Measurements from ENCODE around the gene RXRG. TPM values are rescaled to one million over a fixed set of nuclear protein-coding genes. Genes with fewer than 3 reads are reported as not detected.

RXRG gene
- total RNA-seq, 1 experiment from 2014 or later, result not detected

DNA sequence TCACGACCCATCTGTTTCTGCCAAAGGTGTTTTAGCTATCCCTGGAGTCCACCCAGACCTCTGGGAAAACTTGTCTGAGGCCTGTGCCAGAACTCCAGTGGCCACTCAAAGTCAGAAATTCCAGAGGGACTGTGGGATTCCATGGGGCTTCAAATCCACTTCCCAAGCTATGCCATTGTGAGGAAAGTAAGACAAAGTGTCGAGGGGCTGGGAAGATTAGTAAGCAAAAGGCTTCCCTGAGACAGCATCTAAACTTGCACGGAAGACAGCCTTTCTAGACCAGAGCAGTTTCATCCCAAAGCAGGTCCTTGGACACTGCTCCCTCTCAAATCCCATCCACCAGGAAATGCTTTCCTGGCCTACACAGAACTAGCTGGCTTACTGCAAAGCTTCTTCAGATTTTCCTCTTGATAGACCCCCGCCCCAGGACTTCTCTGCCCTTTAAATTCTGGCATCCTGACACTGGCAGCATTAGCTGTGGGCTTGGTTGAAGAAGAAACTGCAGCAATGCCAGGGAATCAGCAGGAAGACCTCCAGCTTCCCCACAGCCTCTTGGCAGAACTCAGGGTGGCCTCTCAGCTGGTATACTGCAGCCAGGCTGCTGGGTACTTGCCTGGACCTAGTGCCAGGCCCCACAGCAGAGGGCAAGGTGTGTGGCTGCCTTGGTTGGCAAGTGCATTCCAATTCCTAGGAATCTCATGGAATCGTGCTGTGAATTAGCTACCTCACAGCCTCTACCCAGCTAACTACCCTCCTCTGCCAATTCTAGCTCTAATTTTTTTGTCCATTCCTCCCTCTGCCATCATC lies 61.1 kb downstream of the RXRG start:
- Mint-ChIP-seq H3K4me1 (peaks cover 7% of the 10 kb centered on the region), H3K27me3 (ENCODE audit: low read depth) (peaks cover 23% of the 10 kb centered on the region)
- ATAC-seq, result no peak

More for the DNA sequence above, 61.1 kb downstream of the RXRG start:
- Mint-ChIP-seq H3K27ac (no peak overlapping the region), H3K4me3 (no peak overlapping the region), H3K36me3 (no peaks in the 10 kb centered on the region), H3K9me3 (no peaks in the 10 kb centered on the region)
- POLR2A ChIA-PET, result no interaction called here
- TF ChIP-seq ZNF425 (CRISPR knock-in tag; conservative IDR thresholded peaks at IDR 0.05), result no peak
- TF ChIP-seq HMGA2 (CRISPR knock-in tag; IDR thresholded peaks at IDR 0.05), result no peak
- TF ChIP-seq JAZF1 (CRISPR knock-in tag; IDR thresholded peaks at IDR 0.05), result no peak
- TF ChIP-seq ARID4B (CRISPR knock-in tag; IDR thresholded peaks at IDR 0.05; ENCODE audit: borderline replicate concordance), result no peak
- TF ChIP-seq FOXP1 (CRISPR knock-in tag; IDR thresholded peaks at IDR 0.05; ENCODE audit: borderline replicate concordance), result no peak
- TF ChIP-seq NR2C2 (CRISPR knock-in tag; IDR thresholded peaks at IDR 0.05), result no peak
- TF ChIP-seq, protein P1, sequence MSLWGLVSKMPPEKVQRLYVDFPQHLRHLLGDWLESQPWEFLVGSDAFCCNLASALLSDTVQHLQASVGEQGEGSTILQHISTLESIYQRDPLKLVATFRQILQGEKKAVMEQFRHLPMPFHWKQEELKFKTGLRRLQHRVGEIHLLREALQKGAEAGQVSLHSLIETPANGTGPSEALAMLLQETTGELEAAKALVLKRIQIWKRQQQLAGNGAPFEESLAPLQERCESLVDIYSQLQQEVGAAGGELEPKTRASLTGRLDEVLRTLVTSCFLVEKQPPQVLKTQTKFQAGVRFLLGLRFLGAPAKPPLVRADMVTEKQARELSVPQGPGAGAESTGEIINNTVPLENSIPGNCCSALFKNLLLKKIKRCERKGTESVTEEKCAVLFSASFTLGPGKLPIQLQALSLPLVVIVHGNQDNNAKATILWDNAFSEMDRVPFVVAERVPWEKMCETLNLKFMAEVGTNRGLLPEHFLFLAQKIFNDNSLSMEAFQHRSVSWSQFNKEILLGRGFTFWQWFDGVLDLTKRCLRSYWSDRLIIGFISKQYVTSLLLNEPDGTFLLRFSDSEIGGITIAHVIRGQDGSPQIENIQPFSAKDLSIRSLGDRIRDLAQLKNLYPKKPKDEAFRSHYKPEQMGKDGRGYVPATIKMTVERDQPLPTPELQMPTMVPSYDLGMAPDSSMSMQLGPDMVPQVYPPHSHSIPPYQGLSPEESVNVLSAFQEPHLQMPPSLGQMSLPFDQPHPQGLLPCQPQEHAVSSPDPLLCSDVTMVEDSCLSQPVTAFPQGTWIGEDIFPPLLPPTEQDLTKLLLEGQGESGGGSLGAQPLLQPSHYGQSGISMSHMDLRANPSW (CRISPR knock-in tag; conservative IDR thresholded peaks at IDR 0.05; ENCODE audit: low read depth), result no peak
- no peak for TF ChIP-seq CBFB (CRISPR knock-in tag; IDR thresholded peaks at IDR 0.05; ENCODE audit: low read depth)
- no peak for TF ChIP-seq MXD4 (CRISPR knock-in tag; IDR thresholded peaks at IDR 0.05; ENCODE audit: borderline replicate concordance)
- no peak for TF ChIP-seq ZNF138 (CRISPR knock-in tag; conservative IDR thresholded peaks at IDR 0.05)
- TF ChIP-seq ESRRA (CRISPR knock-in tag; IDR thresholded peaks at IDR 0.05; ENCODE audit: borderline replicate concordance), result no peak
- TF ChIP-seq, protein P2, sequence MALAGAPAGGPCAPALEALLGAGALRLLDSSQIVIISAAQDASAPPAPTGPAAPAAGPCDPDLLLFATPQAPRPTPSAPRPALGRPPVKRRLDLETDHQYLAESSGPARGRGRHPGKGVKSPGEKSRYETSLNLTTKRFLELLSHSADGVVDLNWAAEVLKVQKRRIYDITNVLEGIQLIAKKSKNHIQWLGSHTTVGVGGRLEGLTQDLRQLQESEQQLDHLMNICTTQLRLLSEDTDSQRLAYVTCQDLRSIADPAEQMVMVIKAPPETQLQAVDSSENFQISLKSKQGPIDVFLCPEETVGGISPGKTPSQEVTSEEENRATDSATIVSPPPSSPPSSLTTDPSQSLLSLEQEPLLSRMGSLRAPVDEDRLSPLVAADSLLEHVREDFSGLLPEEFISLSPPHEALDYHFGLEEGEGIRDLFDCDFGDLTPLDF (CRISPR knock-in tag; IDR thresholded peaks at IDR 0.05), result no peak
- TF ChIP-seq ZNF671 (CRISPR knock-in tag; IDR thresholded peaks at IDR 0.05), result no peak
- TF ChIP-seq CREB1 (CRISPR knock-in tag; IDR thresholded peaks at IDR 0.05), result no peak
- TF ChIP-seq RELA (CRISPR knock-in tag; IDR thresholded peaks at IDR 0.05; ENCODE audit: borderline replicate concordance), result no peak
- no peak for TF ChIP-seq SMAD4 (CRISPR knock-in tag; IDR thresholded peaks at IDR 0.05)
- no peak for TF ChIP-seq ZNF263 (CRISPR knock-in tag; IDR thresholded peaks at IDR 0.05; ENCODE audit: low read depth)
- TF ChIP-seq, protein P3, sequence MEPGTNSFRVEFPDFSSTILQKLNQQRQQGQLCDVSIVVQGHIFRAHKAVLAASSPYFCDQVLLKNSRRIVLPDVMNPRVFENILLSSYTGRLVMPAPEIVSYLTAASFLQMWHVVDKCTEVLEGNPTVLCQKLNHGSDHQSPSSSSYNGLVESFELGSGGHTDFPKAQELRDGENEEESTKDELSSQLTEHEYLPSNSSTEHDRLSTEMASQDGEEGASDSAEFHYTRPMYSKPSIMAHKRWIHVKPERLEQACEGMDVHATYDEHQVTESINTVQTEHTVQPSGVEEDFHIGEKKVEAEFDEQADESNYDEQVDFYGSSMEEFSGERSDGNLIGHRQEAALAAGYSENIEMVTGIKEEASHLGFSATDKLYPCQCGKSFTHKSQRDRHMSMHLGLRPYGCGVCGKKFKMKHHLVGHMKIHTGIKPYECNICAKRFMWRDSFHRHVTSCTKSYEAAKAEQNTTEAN (CRISPR knock-in tag; IDR thresholded peaks at IDR 0.05), result no peak
- TF ChIP-seq KAT7 (CRISPR knock-in tag; IDR thresholded peaks at IDR 0.05; ENCODE audit: borderline replicate concordance), result no peak
- TF ChIP-seq ZNF512 (CRISPR knock-in tag; IDR thresholded peaks at IDR 0.05; ENCODE audit: borderline replicate concordance), result no peak
- CTCF ChIA-PET, result interaction anchor here (1.0 to 4.3 kb wide), 4 partner anchors 9 to 16 kb away, joined by 3 to 22 read pairs (median 13); no protein-coding TSS in a partner anchor
- no peak for DNase-seq (ENCODE audit: low spot score)

Measured in WTC11 (cell line).